IMR-90 (cell line): Measurements from ENCODE around the gene NECAB2. TPM values are rescaled to one million over a fixed set of nuclear protein-coding genes. Genes with fewer than 3 reads are reported as not detected.

Source experiments
- ATAC-seq: fragments of 200-7000 bp; cut with Tn5 transposase; 2 replicates; pipeline ENCODE4 v1.9.1; 2020; ENCODE audit warnings: low read depth, mild to moderate bottlenecking, moderate library complexity
- BruUV-seq: library from RNA; stranded (reverse); fragments of 400-500 nt; replicated peaks from 2 replicates; lab custom pipeline; 2021; lab: Mats Ljungman, UMichigan
- CTCF ChIA-PET: fragments of 300-600 bp; formaldehyde crosslinking; extraction: SDS; loops from one replicate; lab custom pipeline; 2021; ENCODE audit warnings: antibody characterized with exemption; lab: Yijun Ruan, JAX
- POLR2A ChIA-PET: fragments of 300-600 bp; sonication (Branson Sonifier 250); formaldehyde crosslinking; loops from one replicate; lab custom pipeline; 2022; ENCODE audit warnings: antibody characterized with exemption; ENCODE audit not compliant: unreplicated experiment; lab: Charles Lee
- DNase-seq: peaks from one replicate; pipeline ENCODE4 v3.0.0; 2013
- H2AFZ ChIP-seq: replicated peaks from 2 replicates; pipeline ENCODE3; 2013; ENCODE audit warnings: low read length, mild to moderate bottlenecking; ENCODE audit not compliant: poor library complexity
- H2AK5ac ChIP-seq: 2 replicates; pipeline ENCODE4 v1.6.1; 2013; ENCODE audit warnings: low read depth, low read length, inconsistent platforms
- H2AK9ac ChIP-seq: replicated peaks from 2 replicates; pipeline ENCODE3; 2013; ENCODE audit warnings: mild to moderate bottlenecking, low read depth, low read length, moderate library complexity; ENCODE audit not compliant: poor library complexity
- H2BK120ac ChIP-seq: 2 replicates; pipeline ENCODE4 v1.6.1; 2013; ENCODE audit warnings: low read depth, low read length, inconsistent platforms
- H2BK15ac ChIP-seq: 3 replicates; pipeline ENCODE4 v1.6.1; 2013; ENCODE audit warnings: low read depth, low read length, inconsistent platforms
- H2BK20ac ChIP-seq: 2 replicates; pipeline ENCODE4 v1.6.1; 2013; ENCODE audit warnings: low read depth, mild to moderate bottlenecking, inconsistent platforms, low read length, moderate library complexity
- H2BK5ac ChIP-seq: 2 replicates; pipeline ENCODE4 v1.6.1; 2013; ENCODE audit warnings: mild to moderate bottlenecking, low read depth, low read length, inconsistent platforms; ENCODE audit not compliant: poor library complexity, severe bottlenecking
- H3K14ac ChIP-seq: replicated peaks from 2 replicates; pipeline ENCODE4 v1.6.1; 2013; ENCODE audit warnings: low read depth, low read length, inconsistent platforms
- H3K18ac ChIP-seq: 2 replicates; pipeline ENCODE4 v1.6.1; 2013; ENCODE audit warnings: low read depth, low read length, control low read depth
- H3K23ac ChIP-seq: 2 replicates; pipeline ENCODE4 v1.6.1; 2013; ENCODE audit warnings: low read depth, low read length, inconsistent platforms
- H3K27ac ChIP-seq: 2 replicates; pipeline ENCODE4 v1.5.1; 2013; ENCODE audit warnings: mild to moderate bottlenecking, control low read depth, low read length; ENCODE audit not compliant: insufficient read depth
- H3K27me3 ChIP-seq: 2 replicates; pipeline ENCODE4 v1.6.1; 2013; ENCODE audit warnings: low read length; ENCODE audit not compliant: control insufficient read depth, insufficient read depth
- H3K36me3 ChIP-seq: 2 replicates; pipeline ENCODE4 v1.6.1; 2013; ENCODE audit warnings: low read length, mixed read lengths; ENCODE audit not compliant: control insufficient read depth, insufficient read depth
- H3K4ac ChIP-seq: 2 replicates; pipeline ENCODE4 v1.6.1; 2013; ENCODE audit warnings: low read depth, low read length, inconsistent platforms
- H3K4me1 ChIP-seq: 2 replicates; pipeline ENCODE4 v1.6.1; 2013; ENCODE audit warnings: low read length, mixed read lengths; ENCODE audit not compliant: control insufficient read depth, insufficient read depth
- H3K4me2 ChIP-seq: 2 replicates; pipeline ENCODE4 v1.6.1; 2013; ENCODE audit warnings: low read depth, mild to moderate bottlenecking, control low read depth, low read length, moderate library complexity
- H3K4me3 ChIP-seq: 2 replicates; pipeline ENCODE4 v1.5.1; 2013; ENCODE audit warnings: low read depth, mild to moderate bottlenecking, control low read depth, low read length, moderate library complexity; ENCODE audit not compliant: insufficient read depth
- H3K56ac ChIP-seq: 2 replicates; pipeline ENCODE4 v1.6.1; 2013; ENCODE audit warnings: low read length, inconsistent platforms; ENCODE audit not compliant: insufficient read depth; ENCODE audit errors: extremely low read depth
- H3K79me1 ChIP-seq, 2 experiments: 2 replicates each; pipeline ENCODE4 v1.6.1; 2013; ENCODE audit warnings: low read length in 2 of 2, inconsistent platforms in 1 of 2, low read depth in 1 of 2
- H3K9ac ChIP-seq: 2 replicates; pipeline ENCODE4 v1.6.1; 2013; ENCODE audit warnings: low read depth, low read length, control low read depth
- H3K9me1 ChIP-seq: 2 replicates; pipeline ENCODE4 v1.6.1; 2013; ENCODE audit warnings: low read length, inconsistent platforms; ENCODE audit not compliant: insufficient read depth
- H3K9me3 ChIP-seq: 2 replicates; pipeline ENCODE4 v1.6.1; 2013; ENCODE audit warnings: low read length; ENCODE audit not compliant: control insufficient read depth, insufficient read depth
- H4K20me1 ChIP-seq: 2 replicates; pipeline ENCODE4 v1.6.1; 2013; ENCODE audit warnings: low read length, inconsistent platforms; ENCODE audit not compliant: insufficient read depth
- H4K5ac ChIP-seq: 2 replicates; pipeline ENCODE4 v1.6.1; 2013; ENCODE audit warnings: mild to moderate bottlenecking, low read depth, low read length, control low read depth
- H4K8ac ChIP-seq, 2 experiments: 2 replicates each; pipeline ENCODE4 v1.6.1; 2013; ENCODE audit warnings: low read depth in 2 of 2, low read length in 2 of 2, control low read depth in 1 of 2, inconsistent platforms in 1 of 2
- H4K91ac ChIP-seq: 2 replicates; pipeline ENCODE4 v1.6.1; 2013; ENCODE audit warnings: low read depth, low read length, inconsistent platforms; ENCODE audit not compliant: insufficient read depth
- BHLHE40 ChIP-seq: fragments of 150-350 bp; IDR thresholded peaks from 2 replicates; pipeline ENCODE4 v1.6.1; 2016; ENCODE audit warnings: mild to moderate bottlenecking, low read depth, low read length
- CEBPB ChIP-seq: IDR thresholded peaks from 2 replicates; pipeline ENCODE4 v1.6.1; 2012; ENCODE audit warnings: low read depth, low read length, improper control_type of control experiment
- CTCF ChIP-seq: conservative IDR thresholded peaks from 2 replicates; pipeline ENCODE4 v1.5.1; 2012; ENCODE audit warnings: mild to moderate bottlenecking, low read depth, low read length, improper control_type of control experiment
- ELK1 ChIP-seq: fragments of 150-350 bp; IDR thresholded peaks from 2 replicates; pipeline ENCODE4 v1.6.1; 2016; ENCODE audit warnings: low read depth, mild to moderate bottlenecking, low read length, moderate library complexity, borderline replicate concordance
- FOS ChIP-seq: fragments of 150-350 bp; IDR thresholded peaks from 2 replicates; pipeline ENCODE4 v1.6.1; 2016; ENCODE audit warnings: low read depth, low read length
- MAZ ChIP-seq: IDR thresholded peaks from 2 replicates; pipeline ENCODE4 v1.6.1; 2012; ENCODE audit warnings: low read depth, mild to moderate bottlenecking, low read length, improper control_type of control experiment, moderate library complexity, borderline replicate concordance
- MXI1 ChIP-seq: IDR thresholded peaks from 2 replicates; pipeline ENCODE4 v1.6.1; 2012; ENCODE audit warnings: low read depth, mild to moderate bottlenecking, low read length, moderate library complexity, borderline replicate concordance
- NFE2L2 ChIP-seq: fragments of 150-350 bp; IDR thresholded peaks from 2 replicates; pipeline ENCODE4 v1.6.1; 2016; ENCODE audit warnings: low read depth, mild to moderate bottlenecking, low read length
- POLR2A ChIP-seq: IDR thresholded peaks from 2 replicates; pipeline ENCODE4 v1.6.1; 2012; ENCODE audit warnings: mild to moderate bottlenecking, low read depth, low read length
- RAD21 ChIP-seq: IDR thresholded peaks from 2 replicates; pipeline ENCODE4 v1.6.1; 2012; ENCODE audit warnings: low read length, improper control_type of control experiment
- RCOR1 ChIP-seq: IDR thresholded peaks from 2 replicates; pipeline ENCODE4 v1.6.1; 2012; ENCODE audit warnings: mild to moderate bottlenecking, low read length, improper control_type of control experiment; ENCODE audit not compliant: insufficient replicate concordance
- RFX5 ChIP-seq: IDR thresholded peaks from 2 replicates; pipeline ENCODE4 v1.8.0; 2012; ENCODE audit warnings: low read depth, mild to moderate bottlenecking, low read length, moderate library complexity
- SMC3 ChIP-seq: fragments of 150-350 bp; IDR thresholded peaks from 2 replicates; pipeline ENCODE4 v1.6.1; 2016; ENCODE audit warnings: low read depth, mild to moderate bottlenecking, antibody characterized with exemption, low read length, moderate library complexity
- USF2 ChIP-seq: fragments of 150-350 bp; IDR thresholded peaks from 2 replicates; pipeline ENCODE4 v1.6.1; 2017; ENCODE audit warnings: mild to moderate bottlenecking, antibody characterized with exemption, low read length, low read depth
- WGBS, 2 experiments: methylation state at CpG; one replicate each; pipeline versions ENCODE4 v1.1.5 to v1.1.7; 2013; ENCODE audit warnings: missing lambda C conversion rate in 2 of 2; ENCODE audit not compliant: insufficient read length in 1 of 2; ENCODE audit errors: extremely low coverage in 2 of 2; 5-methylcytosine and 5-hydroxymethylcytosine counted together
- dilution Hi-C: fragments of 300-500 bp; cut with HindIII; formaldehyde crosslinking; loops from one replicate; pipeline ENCODE4 v1.14.3; 2018; ENCODE audit warnings: low sequenced_read_pairs; ENCODE audit not compliant: unreplicated experiment
- in situ Hi-C: fragments of 300-500 bp; cut with MboI; formaldehyde crosslinking; loops from 3 replicates; pipeline ENCODE4 v1.14.3; 2019; ENCODE audit warnings: low sequenced_read_pairs, inconsistent platforms, mixed read lengths
- intact Hi-C: fragments of 100-400 bp; cut with micrococcal nuclease; formaldehyde crosslinking; loops from 2 replicates; pipeline ENCODE4 v1.10.0; 2022
- polyA plus RNA-seq, 3 experiments: library from polyadenylated mRNA; depleted of rRNA; stranded (reverse); fragments of >200 nt; gene quantifications; 2 replicates each; pipeline ENCODE4 v1.2.3, GENCODE V29; 2012; ENCODE audit warnings: low replicate concordance in 1 of 3
- total RNA-seq: library from RNA; depleted of rRNA; stranded (reverse); fragments of >200 nt; gene quantifications from 2 replicates; pipeline ENCODE4 v1.2.3, GENCODE V29; 2012

The NECAB2 gene
- total and polyA plus RNA-seq, 2 of the 4 experiments (the other 2 are of a cell fraction), result 0.27 TPM; not detected in 1

GRCh38 chr16:84044118-84044488, 76.1 kb downstream of the NECAB2 start:
- ChIA-PET POLR2A (no interaction called here), CTCF (interaction anchor here (0.7 to 1.0 kb wide), 2 partner anchors 17 to 21 kb away, joined by 3 to 4 read pairs; no protein-coding TSS in a partner anchor)
- no peak overlapping the region for H3K27ac ChIP-seq
- no peak overlapping the region for H2BK20ac ChIP-seq
- intact Hi-C loops, result loop anchor here (5.0 kb wide), 1 partner anchor 77 kb away; the partner anchor contains the start of gene NECAB2
- H3K4me2 ChIP-seq, result no peak overlapping the region
- no peaks in the 10 kb centered on the region for H3K9me3 ChIP-seq
- no peak overlapping the region for H3K4me3 ChIP-seq
- no peak overlapping the region for H4K8ac ChIP-seq
- H3K4me1 ChIP-seq, result no peaks in the 10 kb centered on the region
- H4K5ac ChIP-seq, result no peak overlapping the region
- WGBS, 2 experiments, result 75% methylated on average over 1 of the region's 5 CpGs; no CpG with 5 or more reads in 1 of the 2 experiments
- DNase-seq (peak; percentile 28), ATAC-seq (peak; percentile 67)
- no peak overlapping the region for H2AFZ ChIP-seq
- H4K91ac ChIP-seq, result no peak overlapping the region
- no peak overlapping the region for H2BK120ac ChIP-seq
- H3K9me1 ChIP-seq, result no peaks in the 10 kb centered on the region
- no peaks in the 10 kb centered on the region; the same call in 1 of the 2 replicates for H3K36me3 ChIP-seq
- no peak overlapping the region for H3K4ac ChIP-seq
- H3K27me3 ChIP-seq, result peaks cover 40% of the 10 kb centered on the region
- H3K23ac ChIP-seq, result no peak overlapping the region
- no peaks in the 10 kb centered on the region for H3K79me1 ChIP-seq
- TF ChIP-seq CEBPB, result no peak
- peak; percentile 46 for TF ChIP-seq RAD21
- TF ChIP-seq RCOR1, result no peak
- TF ChIP-seq USF2, result no peak
- peak; percentile 53 for TF ChIP-seq SMC3
- no peak for TF ChIP-seq MAZ
- TF ChIP-seq RFX5, result no peak
- no peak for TF ChIP-seq ELK1
- TF ChIP-seq MXI1, result no peak
- TF ChIP-seq POLR2A, result no peak
- TF ChIP-seq BHLHE40, result no peak
- TF ChIP-seq NFE2L2, result no peak
- no peak for TF ChIP-seq FOS
- peak; percentile 40 for TF ChIP-seq CTCF
- no peaks in the 10 kb centered on the region for H4K20me1 ChIP-seq
- H2BK15ac ChIP-seq, result no peak overlapping the region
- no peak overlapping the region for H2AK9ac ChIP-seq
- no TSS peak for BruUV-seq
- H2AK5ac ChIP-seq, result no peak overlapping the region
- H3K14ac ChIP-seq, result no peak overlapping the region
- no peak overlapping the region for H2BK5ac ChIP-seq
- dilution Hi-C loops, result no loop called here
- no peak overlapping the region for H3K9ac ChIP-seq
- in situ Hi-C loops, result no loop called here
- H3K18ac ChIP-seq, result no peak overlapping the region
- no peak overlapping the region for H3K56ac ChIP-seq
